ENCODE measurements around the gene PLXDC2.

The PLXDC2 gene

DNA sequence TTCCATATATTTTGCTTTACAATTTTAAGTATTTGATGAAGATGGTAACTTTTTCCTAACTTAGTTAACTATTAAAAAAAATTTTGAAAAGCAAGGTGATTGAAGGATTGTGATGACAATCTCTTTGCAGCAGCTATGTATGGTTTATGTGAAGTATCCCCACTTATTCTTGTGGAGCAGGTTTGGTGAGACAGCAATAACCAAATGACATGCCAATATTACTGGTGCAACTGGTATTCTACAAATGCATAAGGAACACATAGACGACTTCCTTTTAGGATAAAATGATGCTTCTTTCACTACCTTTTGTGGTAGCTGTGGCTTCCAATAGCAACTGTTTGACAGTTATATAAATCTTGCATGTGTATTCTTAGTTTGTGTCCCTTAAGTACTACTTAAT, 465.3 kb downstream of the PLXDC2 start:
- TF ChIP-seq, protein P1, sequence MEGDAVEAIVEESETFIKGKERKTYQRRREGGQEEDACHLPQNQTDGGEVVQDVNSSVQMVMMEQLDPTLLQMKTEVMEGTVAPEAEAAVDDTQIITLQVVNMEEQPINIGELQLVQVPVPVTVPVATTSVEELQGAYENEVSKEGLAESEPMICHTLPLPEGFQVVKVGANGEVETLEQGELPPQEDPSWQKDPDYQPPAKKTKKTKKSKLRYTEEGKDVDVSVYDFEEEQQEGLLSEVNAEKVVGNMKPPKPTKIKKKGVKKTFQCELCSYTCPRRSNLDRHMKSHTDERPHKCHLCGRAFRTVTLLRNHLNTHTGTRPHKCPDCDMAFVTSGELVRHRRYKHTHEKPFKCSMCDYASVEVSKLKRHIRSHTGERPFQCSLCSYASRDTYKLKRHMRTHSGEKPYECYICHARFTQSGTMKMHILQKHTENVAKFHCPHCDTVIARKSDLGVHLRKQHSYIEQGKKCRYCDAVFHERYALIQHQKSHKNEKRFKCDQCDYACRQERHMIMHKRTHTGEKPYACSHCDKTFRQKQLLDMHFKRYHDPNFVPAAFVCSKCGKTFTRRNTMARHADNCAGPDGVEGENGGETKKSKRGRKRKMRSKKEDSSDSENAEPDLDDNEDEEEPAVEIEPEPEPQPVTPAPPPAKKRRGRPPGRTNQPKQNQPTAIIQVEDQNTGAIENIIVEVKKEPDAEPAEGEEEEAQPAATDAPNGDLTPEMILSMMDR (IDR thresholded peaks at IDR 0.05; ENCODE audit: control insufficient read depth, extremely low read depth, insufficient read depth): no peak
- DNase-seq (ENCODE audit: low read depth): peak; percentile 4
- H3K4me3 ChIP-seq (ENCODE audit: low read depth, low read length): no peak overlapping the region

DNA sequence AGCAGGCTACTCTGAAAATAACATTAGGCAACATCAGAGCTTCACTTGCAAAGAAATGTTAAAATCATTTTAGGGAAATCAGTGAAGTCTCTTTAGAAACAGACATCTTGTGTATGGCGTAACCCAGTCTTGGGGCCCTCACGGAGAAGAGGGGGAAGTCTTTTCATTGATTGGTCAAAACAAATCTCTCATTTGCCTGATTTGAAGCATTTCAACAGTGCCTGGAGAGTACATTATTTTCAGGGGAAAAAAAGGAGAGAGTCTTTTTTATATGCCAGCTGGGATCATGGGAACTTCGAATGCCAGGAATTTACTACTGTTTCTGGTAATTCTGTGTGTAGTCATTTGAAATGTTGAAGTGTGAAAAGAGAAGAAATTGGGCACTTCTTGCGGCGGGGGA, 471.4 kb downstream of the PLXDC2 start:
- DNase-seq (ENCODE audit: low read depth): no peak
- no peak overlapping the region for H3K4me3 ChIP-seq (ENCODE audit: low read depth, low read length)
- TF ChIP-seq, protein P1 (IDR thresholded peaks at IDR 0.05; ENCODE audit: control insufficient read depth, extremely low read depth, insufficient read depth): no peak

DNA sequence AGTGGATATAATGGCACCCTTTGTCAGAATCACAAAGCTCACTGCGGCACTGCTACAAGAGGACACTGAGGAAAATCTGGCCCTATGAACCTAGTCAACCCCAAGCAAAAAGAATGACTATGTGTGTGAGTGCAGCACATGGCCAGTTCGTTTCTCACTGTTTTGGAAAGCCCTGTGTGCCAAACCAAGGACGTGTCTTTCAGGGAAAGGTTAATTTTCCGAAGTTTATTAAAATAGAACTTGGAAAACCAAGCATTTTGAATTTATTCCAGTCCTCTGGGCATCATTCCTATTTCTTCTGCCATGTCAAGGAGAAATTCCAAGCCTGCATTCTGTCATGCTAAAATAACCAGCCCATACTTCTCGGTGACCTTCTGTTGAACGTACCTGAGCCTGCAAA, 471.8 kb downstream of the PLXDC2 start:
- TF ChIP-seq, protein P1 (IDR thresholded peaks at IDR 0.05; ENCODE audit: control insufficient read depth, extremely low read depth, insufficient read depth): no peak
- no peak overlapping the region for H3K4me3 ChIP-seq (ENCODE audit: low read depth, low read length)
- DNase-seq (ENCODE audit: low read depth): no peak

DNA sequence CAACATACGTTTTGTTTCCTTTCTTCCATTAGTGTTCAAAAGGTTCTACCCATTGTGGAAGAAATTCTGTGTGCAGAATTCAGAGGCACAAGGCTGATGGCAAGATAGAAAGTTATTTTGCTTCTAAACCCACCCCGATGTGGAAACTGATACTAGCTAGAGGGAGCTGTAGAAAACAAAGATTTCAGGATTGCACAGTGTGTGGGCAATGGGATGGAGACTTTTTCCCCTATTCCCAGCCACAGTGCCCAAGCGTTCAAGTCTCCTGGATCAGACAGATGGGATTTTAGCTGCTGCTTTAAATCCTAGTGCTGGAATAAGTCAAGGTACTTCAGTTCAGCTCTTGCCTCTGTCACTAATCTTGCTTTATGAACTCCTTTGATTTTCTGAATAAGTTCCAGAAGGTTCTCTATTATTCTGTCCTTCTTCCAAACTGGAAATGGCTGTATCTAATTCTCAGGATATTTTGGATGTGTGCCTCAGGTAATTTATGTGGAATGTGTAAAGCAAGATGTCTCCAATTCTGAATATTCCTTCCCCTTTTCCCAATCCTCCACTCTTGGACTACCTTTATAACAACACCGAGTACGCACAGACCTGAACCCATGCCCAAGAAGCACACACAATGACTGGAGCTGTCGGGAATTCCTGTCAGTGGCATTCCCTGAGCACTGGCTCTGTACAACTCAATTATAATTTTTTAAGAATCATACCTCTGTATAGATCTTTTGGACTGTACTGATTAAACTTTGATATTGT, 473.0 kb downstream of the PLXDC2 start:
- no peak for DNase-seq (ENCODE audit: low read depth)
- TF ChIP-seq, protein P1 (IDR thresholded peaks at IDR 0.05; ENCODE audit: control insufficient read depth, extremely low read depth, insufficient read depth): no peak
- H3K4me3 ChIP-seq (ENCODE audit: low read depth, low read length): no peak overlapping the region

DNA sequence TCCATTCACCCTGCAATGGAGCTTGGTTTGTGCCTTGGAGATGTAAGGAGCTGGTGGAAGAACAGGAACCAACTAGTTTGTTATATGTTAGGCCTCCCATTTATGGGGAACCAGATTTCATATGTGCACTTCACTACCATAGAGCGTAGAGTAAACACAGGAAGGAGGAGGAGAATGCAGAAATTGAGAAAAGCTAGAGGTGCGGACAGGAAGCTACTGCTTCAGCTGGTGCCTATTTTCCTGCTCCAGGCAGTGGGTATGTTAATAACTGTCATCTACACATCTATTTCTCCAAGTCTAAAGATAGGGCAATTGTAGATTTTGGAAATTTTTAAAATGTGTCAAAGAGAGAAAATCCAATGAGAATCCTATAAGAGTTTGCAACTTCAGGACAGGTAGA, 482.2 kb downstream of the PLXDC2 start:
- no peak overlapping the region for H3K4me3 ChIP-seq (ENCODE audit: low read depth, low read length)
- no peak for DNase-seq (ENCODE audit: low read depth)
- TF ChIP-seq, protein P1 (IDR thresholded peaks at IDR 0.05; ENCODE audit: control insufficient read depth, extremely low read depth, insufficient read depth): no peak

DNA sequence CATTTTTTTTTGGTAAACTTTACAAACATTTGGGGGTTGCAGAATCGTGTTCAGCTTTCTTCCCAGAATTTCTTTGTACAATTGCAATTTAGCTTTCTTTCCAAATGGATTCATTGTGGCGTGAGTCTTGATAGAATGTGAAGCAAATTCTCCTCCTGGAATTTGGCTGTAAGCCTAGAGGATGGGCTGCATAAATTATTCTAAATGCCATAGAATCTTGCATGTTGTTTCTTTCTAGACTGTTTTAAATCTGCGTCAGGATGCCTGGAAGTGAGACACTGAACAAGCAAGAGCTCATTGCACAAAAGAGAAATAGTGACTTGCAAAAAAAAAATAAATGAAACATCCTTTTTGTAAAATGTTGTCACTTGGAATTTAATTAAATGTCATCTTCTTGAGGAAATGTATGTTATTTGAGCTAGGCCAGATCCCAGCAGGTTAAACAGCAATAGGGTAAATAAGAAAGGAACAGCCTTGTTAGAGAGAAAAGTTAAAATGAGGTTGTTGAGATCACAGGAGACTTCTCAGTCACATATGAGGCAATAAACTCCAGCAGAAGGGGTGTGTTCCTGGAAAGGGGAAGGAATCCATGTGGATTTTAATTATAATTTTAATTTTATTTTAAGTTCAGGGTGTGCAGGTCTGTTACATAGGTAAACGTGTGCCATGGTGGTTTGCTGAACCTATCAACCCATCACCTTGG, 483.0 kb downstream of the PLXDC2 start:
- TF ChIP-seq, protein P1 (IDR thresholded peaks at IDR 0.05; ENCODE audit: control insufficient read depth, extremely low read depth, insufficient read depth): no peak
- H3K4me3 ChIP-seq (ENCODE audit: low read depth, low read length): no peak overlapping the region
- no peak for DNase-seq (ENCODE audit: low read depth)
